KOPT-K1 (cell line): ENCODE data around the gene TSPAN5.

Experiments used
- H3K27ac ChIP-seq: fragments of 200-600 bp; sonication (generic); 2 replicates; pipeline ENCODE4 v1.5.1; 2016; ENCODE audit warnings: antibody characterized with exemption, mild to moderate bottlenecking, low read depth, low read length; ENCODE audit not compliant: poor library complexity, severe bottlenecking
- H3K36me3 ChIP-seq: fragments of 200-600 bp; sonication (generic); 2 replicates; pipeline ENCODE4 v1.5.1; 2017; ENCODE audit warnings: antibody characterized with exemption, mild to moderate bottlenecking, low read length, moderate library complexity; ENCODE audit not compliant: insufficient read depth
- H3K9me3 ChIP-seq: fragments of 200-600 bp; sonication (generic); 2 replicates; pipeline ENCODE4 v1.5.1; 2017; ENCODE audit warnings: antibody characterized with exemption, low read length, mild to moderate bottlenecking; ENCODE audit not compliant: insufficient read depth, poor library complexity, severe bottlenecking

Gene TSPAN5

GRCh38 chr4:98642991-98643426 lies 15.4 kb downstream of the TSPAN5 start:
- Histone ChIP-seq H3K27ac (peak overlapping the region; percentile 9), H3K9me3 (no peaks in the 10 kb centered on the region), H3K36me3 (no peaks in the 10 kb centered on the region)

- H3K9me3 ChIP-seq, result no peaks in the 10 kb centered on the region
- H3K36me3 ChIP-seq, result no peaks in the 10 kb centered on the region
- H3K27ac ChIP-seq, result peak overlapping the region; percentile 23
These were observed 16.3 kb downstream of the TSPAN5 start for GRCh38 chr4:98641906-98642668.

DNA sequence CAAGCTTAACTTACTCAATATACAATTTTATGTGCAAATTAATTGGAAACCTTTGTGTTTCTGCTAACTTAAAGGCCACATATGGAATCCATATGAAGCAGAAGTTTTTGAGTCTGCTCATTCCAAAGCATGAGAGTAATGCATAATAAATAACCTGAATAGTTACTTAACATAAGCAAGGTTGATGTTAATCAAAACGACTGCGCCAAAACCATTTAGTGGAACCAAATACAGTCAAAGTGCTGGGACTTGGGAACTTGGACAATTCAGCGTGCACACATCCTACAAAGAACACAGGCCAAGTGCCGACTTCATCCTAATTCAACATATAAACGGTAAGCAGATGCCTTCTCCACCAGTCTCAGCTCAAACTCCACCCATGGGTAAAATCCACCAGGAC lies 17.0 kb downstream of the TSPAN5 start:
- H3K36me3 ChIP-seq, result no peaks in the 10 kb centered on the region
- no peaks in the 10 kb centered on the region for H3K9me3 ChIP-seq
- H3K27ac ChIP-seq, result peak overlapping the region; percentile 23

GRCh38 chr4:98639523-98639922 lies 18.9 kb downstream of the TSPAN5 start:
- no peaks in the 10 kb centered on the region for H3K36me3 ChIP-seq
- H3K27ac ChIP-seq, result peak overlapping the region; percentile 66
- H3K9me3 ChIP-seq, result no peaks in the 10 kb centered on the region

- peak overlapping the region; percentile 66 for H3K27ac ChIP-seq
- no peaks in the 10 kb centered on the region for H3K36me3 ChIP-seq
These were observed 19.3 kb downstream of the TSPAN5 start for GRCh38 chr4:98639108-98639507.

DNA sequence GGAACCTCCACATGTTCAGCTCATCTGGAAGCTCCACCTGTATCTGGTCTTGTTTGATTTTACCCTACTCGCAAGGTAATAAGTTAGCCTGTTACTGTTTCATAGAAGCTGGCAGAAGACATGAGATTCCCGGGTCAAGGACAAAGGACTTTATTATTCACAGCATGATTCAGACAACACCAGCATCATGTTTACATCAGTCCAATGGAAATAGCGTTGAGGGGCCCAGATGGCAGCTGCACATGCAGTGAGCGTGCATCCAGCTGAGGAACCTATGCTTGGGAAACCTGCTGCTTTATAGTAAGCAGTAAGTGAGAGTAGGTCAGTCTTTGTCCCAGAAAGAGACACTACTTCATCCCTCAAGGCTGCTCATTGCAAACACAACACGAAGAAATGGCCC lies 19.8 kb downstream of the TSPAN5 start:
- Histone ChIP-seq H3K36me3 (no peaks in the 10 kb centered on the region), H3K27ac (peak overlapping the region; percentile 66), H3K9me3 (peaks cover 2% of the 10 kb centered on the region)

More at GRCh38 chr4:98639108-98639507, 19.3 kb downstream of the TSPAN5 start:
- H3K9me3 ChIP-seq, result no peaks in the 10 kb centered on the region

DNA sequence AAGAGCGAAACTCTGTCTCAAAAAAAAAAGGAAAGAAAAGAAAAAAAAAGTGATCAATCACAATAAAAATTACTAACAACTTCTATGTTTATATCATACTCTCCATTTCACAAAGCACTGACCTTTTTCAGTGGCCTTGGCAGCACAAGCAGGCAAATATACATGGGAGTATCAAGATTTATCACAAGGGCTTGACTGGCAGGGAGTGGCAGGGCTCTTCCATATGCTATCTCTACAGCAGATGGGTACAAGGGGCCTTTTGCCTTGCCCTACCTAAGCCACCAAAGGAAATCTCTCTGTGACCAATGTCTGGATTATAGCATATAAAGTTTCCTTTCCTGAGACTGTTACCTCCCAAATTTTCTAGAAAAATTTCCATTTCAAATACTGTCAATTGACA lies 24.4 kb downstream of the TSPAN5 start:
- H3K27ac ChIP-seq, result no peak overlapping the region
- H3K9me3 ChIP-seq, result peaks cover 8% of the 10 kb centered on the region
- H3K36me3 ChIP-seq, result no peaks in the 10 kb centered on the region

DNA sequence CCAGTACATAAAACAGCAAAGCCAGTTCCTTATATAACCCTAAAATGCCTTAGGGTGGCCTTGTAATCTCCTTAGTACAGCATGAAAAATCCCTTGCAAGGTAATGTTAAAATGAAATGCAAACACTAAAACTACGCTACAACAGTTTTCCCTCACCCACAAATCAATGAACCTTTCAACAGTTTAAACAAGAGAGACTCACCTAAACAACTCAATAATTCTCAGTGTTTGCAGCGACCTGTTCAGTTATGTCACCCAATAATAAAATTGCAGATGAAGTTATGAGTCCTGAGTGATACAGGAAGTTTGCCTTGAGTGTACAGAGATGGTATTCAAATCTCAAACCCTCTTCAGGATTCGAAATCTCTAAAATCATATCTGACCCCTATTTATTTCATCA lies 25.3 kb downstream of the TSPAN5 start:
- H3K27ac ChIP-seq, result no peak overlapping the region
- peaks cover 8% of the 10 kb centered on the region for H3K9me3 ChIP-seq
- H3K36me3 ChIP-seq, result no peaks in the 10 kb centered on the region

- H3K36me3 ChIP-seq, result no peaks in the 10 kb centered on the region
- no peak overlapping the region for H3K27ac ChIP-seq
- H3K9me3 ChIP-seq, result peaks cover 8% of the 10 kb centered on the region
These were observed 26.2 kb downstream of the TSPAN5 start for GRCh38 chr4:98632258-98632657.

DNA sequence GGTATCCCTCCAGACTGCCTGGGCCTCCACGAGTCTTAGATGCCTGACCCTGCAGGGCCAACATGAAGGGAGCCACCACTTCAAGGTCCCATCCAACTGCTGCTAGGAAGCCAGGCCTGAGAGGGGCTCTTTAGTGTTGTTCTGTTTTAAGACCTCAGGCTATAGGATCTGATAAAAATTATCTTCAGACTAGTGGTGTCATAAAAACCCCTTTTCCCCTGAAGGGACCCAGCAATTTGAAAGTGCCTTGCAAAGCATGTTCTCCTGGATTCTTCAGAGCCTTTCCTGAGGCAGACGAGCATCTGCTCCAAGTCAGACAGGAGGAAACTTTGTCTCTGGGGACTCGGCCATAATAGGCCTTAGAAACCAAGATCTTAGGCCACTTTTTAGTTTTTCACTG lies 26.9 kb downstream of the TSPAN5 start:
- Histone ChIP-seq H3K36me3 (no peaks in the 10 kb centered on the region), H3K9me3 (peaks cover 8% of the 10 kb centered on the region), H3K27ac (no peak overlapping the region)

GRCh38 chr4:98630737-98631454 lies 27.5 kb downstream of the TSPAN5 start:
- Histone ChIP-seq H3K27ac (no peak overlapping the region), H3K36me3 (no peaks in the 10 kb centered on the region), H3K9me3 (peaks cover 8% of the 10 kb centered on the region)

DNA sequence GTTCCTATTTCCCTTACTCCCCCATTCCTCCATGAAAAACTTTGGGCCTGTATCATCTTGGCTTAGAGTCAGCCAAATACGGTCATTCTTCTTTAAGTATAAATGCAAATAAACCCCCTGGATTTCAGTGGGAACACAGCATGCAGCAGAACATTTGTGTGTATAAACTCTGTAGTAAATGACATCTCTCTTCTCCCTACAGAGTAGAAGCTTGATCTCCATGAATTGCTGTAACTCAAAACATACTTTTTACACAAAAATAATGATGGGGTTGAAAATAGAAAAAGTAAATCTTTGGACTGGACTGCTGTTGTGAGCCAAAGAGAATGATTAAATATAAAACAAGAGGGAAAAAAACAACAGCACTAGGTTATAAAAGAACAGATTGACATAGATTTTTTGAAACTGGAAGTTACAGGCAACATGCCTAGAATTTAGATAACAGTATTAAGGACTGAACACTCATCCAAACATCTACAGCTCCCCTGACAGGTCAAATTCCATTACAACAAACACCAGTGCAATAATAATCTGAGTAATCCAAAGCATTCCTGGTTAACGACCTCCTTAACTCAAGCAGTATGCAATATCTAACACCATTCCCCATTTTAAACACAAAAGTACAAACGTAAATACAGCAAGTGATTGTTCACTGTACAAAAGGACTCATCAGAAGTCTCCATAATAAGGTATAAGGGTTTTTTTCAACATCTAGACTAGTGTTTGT lies 30.7 kb downstream of the TSPAN5 start:
- no peak overlapping the region for H3K27ac ChIP-seq
- no peaks in the 10 kb centered on the region for H3K9me3 ChIP-seq
- H3K36me3 ChIP-seq, result no peaks in the 10 kb centered on the region

DNA sequence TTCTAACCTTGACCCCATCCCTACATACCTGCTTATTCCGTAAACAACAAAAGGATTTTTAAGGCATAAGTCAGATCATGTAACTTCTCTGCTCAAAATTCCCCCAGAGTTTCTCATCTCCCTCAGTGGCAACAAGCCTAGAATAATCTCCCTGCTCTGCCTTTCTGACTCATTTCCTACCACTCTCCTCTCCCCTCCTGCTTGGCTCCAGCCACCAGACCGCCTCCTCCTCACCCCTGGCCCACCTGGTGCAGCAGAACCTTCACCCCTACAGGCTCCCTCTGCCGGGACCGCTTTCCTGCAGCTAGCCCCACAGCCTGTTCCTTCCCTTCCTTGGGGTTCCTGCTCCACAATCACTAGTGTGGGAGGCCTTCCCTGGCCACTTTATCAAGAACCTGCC lies 32.1 kb downstream of the TSPAN5 start:
- Histone ChIP-seq H3K36me3 (no peaks in the 10 kb centered on the region), H3K27ac (no peak overlapping the region), H3K9me3 (no peaks in the 10 kb centered on the region)

- H3K36me3 ChIP-seq, result no peaks in the 10 kb centered on the region
- H3K27ac ChIP-seq, result no peak overlapping the region
- no peaks in the 10 kb centered on the region for H3K9me3 ChIP-seq
These were observed 32.5 kb downstream of the TSPAN5 start for GRCh38 chr4:98625920-98626319.

DNA sequence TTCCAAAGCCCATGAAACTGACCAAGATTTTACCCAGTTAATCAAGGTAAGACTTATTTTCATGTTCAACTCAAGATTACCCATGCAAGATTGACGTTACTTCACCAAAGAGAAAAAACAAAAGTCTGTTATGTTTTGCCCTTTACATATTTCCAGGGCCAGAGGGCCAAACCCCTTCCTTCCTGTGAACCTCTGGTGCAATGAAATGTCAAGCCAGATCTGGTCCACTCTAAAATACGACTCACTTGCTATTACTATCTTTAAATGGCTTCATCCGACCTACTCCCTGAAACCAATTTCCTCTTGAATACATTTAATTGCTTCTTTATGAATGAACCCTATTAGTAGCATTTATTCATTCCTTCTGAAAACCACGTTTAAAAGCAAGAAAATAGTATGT lies 33.0 kb downstream of the TSPAN5 start:
- H3K27ac ChIP-seq, result no peak overlapping the region
- no peaks in the 10 kb centered on the region for H3K36me3 ChIP-seq
- no peaks in the 10 kb centered on the region for H3K9me3 ChIP-seq
